D721Med (cell line): ENCODE data around the gene GRK3.
"Not testable (repeated sequence)": the region's sequence is repeated elsewhere in the genome, so short reads cannot be mapped to it uniquely, and the experiment has no call there.

Experiments
- DNase-seq: peaks from one replicate; pipeline ENCODE4 v3.0.0; 2011; ENCODE audit warnings: low spot score; ENCODE audit not compliant: insufficient read length
- FAIRE-seq: peaks from 2 replicates; lab custom pipeline; 2011; peaks lifted over from hg19 to GRCh38; lab: Jason Lieb, UNC
- CTCF ChIP-seq: IDR thresholded peaks from 2 replicates; pipeline ENCODE4 v1.5.1; 2012; ENCODE audit warnings: mild to moderate bottlenecking, control low read depth; ENCODE audit not compliant: insufficient read depth; ENCODE audit errors: missing control alignments

GRK3 gene

GRCh38 chr22:25698978-25699377 lies 134.5 kb downstream of the GRK3 start:
- FAIRE-seq (no peak), DNase-seq (no peak)
- no peak for TF ChIP-seq CTCF

DNA sequence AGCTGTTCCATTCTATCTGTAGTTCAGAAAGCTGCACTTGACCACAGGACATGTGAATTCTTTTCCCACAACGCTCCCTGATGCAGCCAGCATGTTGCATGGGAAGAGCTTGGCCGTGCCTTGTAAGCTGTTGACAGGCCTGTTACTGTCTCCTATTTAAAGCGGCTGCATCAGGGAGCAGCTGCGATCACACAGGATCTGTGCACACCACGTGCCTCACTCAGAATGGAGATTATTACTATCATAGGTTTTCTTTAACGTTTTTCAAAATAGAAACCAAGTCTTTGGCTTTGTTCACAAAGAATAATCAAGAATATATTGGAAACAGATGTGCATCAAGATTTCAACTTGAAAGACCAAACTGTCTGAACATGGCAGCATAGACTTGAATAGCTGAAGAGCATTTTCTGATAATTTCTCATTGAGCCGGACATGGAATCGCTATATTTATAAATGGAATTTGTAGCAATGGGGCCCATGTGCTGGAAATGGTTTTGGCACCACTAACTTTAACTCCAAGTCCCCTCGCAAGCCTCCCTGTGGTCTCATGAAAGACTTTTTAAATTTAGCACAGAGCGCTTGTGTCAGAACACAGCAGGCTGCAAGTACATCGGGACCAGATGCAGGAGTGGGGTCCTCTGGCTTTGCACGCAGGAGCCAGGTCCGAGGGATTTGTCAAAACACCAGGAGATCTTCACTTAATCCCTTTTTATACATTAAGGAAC lies 136.7 kb downstream of the GRK3 start:
- no peak for TF ChIP-seq CTCF
- FAIRE-seq (peak; percentile 84), DNase-seq (peak; percentile 36)

GRCh38 chr22:25702040-25702439 lies 137.6 kb downstream of the GRK3 start:
- DNase-seq: no peak
- TF ChIP-seq CTCF: peak; percentile 54
- FAIRE-seq: peak; percentile 64

DNA sequence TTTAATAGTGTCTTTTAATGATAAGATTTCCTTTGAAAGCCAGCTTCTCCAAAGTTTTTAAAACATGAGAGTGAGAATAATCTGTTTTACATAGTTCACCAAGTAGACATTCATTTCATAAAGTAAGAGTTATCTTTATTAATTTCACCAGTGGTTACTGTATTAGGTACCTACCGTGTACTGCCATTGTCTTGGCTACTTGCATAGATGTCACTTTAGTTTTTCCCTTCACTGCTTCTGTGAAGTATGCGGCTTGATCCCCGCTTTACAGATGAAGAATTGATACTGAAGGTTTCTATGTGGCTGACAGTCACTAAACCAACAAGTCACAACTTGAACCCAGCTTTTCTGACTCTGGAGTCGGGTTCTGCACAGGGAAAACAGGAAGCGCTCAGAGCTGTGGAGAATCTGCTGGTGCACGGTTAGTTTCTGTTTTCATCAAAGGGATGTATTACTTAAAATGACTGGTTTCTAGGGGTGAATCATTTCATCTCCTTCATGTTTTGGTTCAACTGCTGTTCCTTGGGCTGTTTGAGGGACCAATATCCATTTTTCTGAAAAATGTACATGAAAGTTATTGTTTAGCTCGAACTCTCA lies 138.2 kb downstream of the GRK3 start:
- TF ChIP-seq CTCF: no peak
- no peak for FAIRE-seq

GRCh38 chr22:25704701-25705100 lies 140.2 kb downstream of the GRK3 start:
- no peak for FAIRE-seq
- no peak for DNase-seq
- no peak for TF ChIP-seq CTCF

More for the DNA sequence above, 138.2 kb downstream of the GRK3 start:
- DNase-seq: no peak

DNA sequence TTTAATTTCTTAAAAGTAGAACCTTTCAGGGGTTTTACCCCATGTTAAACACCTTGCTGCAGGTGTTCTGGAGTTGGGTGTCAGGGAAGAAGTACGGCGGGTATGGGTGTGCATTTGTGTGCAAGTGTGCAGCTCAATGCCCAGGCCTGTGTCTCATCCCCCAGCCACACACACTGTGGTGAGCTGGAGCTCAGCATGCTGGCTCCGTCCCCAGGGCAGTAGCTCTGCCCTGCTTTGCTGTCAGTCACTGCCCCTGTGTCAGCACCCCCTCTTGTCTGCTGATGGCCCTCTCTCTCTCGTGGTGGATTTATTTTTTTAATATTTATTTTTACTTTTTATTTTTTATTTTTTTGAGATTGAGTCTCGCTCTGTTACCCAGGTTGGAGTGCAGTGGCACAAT lies 141.7 kb downstream of the GRK3 start:
- FAIRE-seq (no peak), DNase-seq (no peak)
- TF ChIP-seq CTCF: no peak

DNA sequence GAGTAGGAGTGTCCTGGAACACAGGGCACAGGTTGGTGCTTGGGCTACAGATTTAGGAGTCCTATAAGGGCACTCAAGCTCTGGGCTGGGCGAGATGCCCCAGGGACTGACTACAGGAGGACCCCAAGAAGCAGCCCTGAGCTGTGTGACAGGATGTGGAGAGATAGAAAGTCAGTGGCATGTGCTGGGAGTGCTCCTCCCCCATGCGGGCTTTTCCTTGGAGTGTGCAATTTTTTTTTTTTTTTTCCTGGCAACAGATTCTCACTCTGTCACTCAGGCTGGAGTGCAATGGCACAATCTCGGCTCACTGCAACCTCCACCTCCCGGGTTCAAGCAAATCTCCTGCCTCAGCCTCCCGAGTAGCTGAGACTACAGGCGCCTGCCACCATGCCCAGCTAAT lies 144.0 kb downstream of the GRK3 start:
- DNase-seq, FAIRE-seq: not testable (repeated sequence)
